Subcutaneous adipose tissue (tissue), 4 donors: ENCODE results near the gene FAM131B. TPM values are rescaled to one million over a fixed set of nuclear protein-coding genes. Genes with fewer than 3 reads are reported as not detected.

Experiments
- total RNA-seq, 4 donors: library from RNA; depleted of rRNA; stranded (reverse); fragments of >200 nt; gene quantifications; one replicate each; pipeline ENCODE4 v1.1.0, GENCODE V29; 2016
- TF ChIP-seq, protein P1 (sequence below): fragments of 450-650 bp; IDR thresholded peaks from one replicate; pipeline ENCODE4 v1.5.1; 2016; ENCODE audit warnings: low read depth, mild to moderate bottlenecking, control low read depth, antibody characterized with exemption, moderate library complexity

Gene FAM131B
- total RNA-seq, 4 donors from 2014 or later = 0.19 to 2.4 (median 0.22) TPM; not detected in 1

DNA sequence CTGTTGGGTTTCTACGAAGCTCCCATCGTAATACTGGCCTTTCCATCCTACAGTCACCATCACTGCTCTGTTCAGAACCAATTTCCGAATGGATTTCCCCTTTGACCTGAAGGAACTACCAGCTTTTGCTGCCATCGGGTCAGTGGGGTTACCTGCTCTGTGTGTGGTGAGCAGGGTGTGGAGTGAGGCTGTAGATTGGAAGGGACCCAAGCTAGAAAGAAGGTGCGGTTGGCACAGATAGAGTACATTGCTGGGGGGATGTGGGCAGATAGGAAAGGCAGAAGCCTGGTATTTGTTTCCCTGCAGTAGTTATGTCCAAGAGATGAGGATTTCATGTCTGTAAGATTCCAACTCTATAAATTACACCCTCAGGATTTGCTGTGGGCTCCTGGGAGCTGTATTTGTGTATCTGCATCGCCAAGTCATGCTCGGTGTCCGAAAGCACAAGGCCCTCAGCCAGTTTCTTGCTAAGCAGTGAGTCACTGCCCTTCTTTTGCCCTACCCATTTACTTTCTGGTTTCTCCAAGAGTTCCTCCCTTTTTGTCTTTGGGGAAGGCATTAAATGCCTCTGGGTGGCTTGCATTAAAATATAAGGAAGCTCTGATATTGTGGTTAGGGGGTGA lies 31.2 kb downstream of the FAM131B start:
- TF ChIP-seq, protein P1, sequence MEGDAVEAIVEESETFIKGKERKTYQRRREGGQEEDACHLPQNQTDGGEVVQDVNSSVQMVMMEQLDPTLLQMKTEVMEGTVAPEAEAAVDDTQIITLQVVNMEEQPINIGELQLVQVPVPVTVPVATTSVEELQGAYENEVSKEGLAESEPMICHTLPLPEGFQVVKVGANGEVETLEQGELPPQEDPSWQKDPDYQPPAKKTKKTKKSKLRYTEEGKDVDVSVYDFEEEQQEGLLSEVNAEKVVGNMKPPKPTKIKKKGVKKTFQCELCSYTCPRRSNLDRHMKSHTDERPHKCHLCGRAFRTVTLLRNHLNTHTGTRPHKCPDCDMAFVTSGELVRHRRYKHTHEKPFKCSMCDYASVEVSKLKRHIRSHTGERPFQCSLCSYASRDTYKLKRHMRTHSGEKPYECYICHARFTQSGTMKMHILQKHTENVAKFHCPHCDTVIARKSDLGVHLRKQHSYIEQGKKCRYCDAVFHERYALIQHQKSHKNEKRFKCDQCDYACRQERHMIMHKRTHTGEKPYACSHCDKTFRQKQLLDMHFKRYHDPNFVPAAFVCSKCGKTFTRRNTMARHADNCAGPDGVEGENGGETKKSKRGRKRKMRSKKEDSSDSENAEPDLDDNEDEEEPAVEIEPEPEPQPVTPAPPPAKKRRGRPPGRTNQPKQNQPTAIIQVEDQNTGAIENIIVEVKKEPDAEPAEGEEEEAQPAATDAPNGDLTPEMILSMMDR = no peak

DNA sequence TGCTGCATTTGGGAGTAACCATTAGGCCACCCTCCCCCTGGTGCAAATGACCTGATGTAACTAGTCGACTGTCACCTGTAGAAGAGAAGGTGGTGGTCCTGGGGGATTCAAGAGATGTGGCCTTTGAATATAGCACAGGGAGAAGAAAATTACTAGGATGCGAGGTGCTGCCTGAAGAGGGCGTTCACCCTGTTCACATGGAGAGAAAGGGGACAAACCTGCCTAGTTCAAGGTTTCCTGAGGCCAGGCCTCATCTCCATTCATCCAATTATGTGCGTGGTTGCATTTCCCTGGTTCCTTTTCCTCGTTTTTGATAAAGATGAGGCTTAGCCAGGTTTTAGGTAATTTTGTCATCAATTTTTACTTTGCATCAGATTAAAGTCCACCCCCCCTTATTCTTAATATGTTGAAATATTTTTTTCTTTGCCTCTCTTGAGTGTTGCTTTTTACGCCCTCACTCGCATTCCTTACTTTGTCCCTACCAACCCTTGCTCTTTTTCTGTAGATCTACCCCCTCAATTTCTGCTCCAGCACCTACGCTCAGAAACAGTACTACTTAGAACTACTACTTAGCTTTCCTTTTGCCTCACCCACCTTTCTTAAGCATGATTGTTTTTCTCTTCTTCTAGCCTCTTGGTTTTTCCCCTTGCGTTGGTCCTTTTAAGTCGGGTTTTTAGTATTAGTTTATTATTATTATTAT lies 32.9 kb downstream of the FAM131B start:
- TF ChIP-seq, protein P1 = no peak

DNA sequence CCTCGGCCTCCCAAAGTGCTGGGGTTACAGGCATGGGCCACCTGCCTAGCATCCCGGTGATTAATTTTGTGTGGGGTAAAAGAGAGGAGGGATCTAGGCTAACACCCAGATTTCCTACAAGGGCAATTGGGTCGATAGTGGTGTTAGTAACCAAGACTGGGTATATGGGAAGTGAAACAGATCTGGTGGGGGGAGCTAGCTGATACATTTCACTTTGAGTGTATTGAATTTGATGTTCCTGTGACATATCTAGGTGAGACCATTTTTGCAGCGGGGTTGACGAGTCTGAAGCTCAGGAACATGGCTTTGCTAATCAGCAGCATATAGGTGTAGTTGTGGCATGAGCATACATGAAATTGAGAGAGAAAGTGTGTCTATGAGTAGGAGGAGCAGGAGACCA lies 34.6 kb downstream of the FAM131B start:
- TF ChIP-seq, protein P1 = no peak

DNA sequence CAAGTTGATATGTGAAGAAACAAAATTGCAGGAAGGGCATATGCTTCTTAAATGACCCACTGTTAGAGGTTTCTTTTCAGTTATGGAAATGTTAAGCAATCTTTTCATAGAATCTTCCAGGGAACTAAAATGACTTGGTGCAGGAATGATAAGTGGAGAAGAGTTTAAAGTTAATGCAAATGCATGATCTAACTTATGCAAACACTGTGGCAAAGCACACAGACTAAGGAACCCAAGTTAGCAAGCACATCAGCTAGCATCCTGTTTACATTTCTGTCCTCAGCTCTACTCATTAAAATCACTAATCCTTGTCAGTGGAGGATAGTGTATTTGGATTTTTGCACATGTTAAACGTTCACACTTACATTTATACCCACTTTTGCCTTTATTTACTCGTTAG lies 37.3 kb downstream of the FAM131B start:
- TF ChIP-seq, protein P1 = no peak

DNA sequence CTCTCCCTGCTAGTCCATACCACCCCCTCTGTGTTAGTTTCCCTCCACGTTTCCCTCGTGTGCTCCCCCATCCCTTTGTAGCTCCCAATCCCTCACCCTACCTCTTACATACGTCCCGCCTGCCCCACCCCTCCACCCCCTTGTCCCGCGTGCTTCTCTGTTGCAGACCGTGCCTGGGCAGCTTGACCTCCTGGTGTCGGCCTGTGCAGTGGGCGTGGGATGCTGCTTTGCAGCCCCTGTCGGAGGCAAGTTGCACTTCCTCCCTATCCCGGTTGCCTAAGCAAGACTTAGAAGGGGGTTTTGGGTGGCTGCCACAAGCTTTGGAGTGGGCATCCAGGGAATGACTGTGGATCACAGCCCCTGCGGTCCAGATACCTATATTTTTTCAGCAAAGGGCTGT lies 38.9 kb downstream of the FAM131B start:
- TF ChIP-seq, protein P1 = no peak

DNA sequence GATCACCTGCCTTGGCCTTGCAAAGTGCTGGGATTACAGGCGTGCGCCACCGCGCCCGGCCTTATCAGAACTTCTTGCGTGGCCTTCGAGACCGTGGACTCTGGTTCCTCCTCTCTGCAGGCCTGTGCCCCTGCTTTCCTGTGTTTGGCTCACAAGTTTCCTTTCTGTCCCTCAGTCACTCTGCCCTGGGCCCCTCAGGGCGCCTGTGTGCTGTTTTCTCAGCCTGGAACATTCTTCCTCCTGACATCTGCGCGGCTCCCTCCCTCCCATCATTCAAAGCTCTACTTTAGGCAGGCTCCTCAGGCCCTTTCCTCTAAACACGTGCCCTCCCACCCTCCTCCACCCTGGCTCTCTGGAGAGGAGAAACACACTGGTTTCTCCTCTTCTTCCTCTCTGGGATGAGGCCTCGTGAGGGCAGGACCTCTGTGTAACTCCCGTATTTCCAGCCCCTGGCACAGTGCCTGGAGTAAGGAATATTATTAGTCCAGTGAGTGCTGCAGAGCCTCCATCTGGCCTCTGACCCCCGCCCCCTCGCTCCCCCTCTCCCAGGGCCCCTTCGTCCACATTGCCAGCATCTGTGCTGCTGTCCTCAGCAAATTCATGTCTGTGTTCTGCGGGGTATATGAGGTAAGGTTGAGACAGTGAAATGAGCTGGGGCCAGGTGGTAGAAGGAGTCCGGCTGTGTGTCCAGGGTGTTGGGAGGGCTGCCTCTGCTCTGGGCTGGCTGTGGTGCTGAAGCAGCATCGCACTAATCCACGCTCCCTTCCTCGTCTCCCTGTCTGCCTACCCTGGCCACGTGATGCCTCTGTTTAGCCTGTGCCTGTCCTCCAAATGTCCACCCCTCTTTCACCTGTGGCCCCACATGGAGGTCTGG lies 39.5 kb downstream of the FAM131B start:
- TF ChIP-seq, protein P1 = no peak

DNA sequence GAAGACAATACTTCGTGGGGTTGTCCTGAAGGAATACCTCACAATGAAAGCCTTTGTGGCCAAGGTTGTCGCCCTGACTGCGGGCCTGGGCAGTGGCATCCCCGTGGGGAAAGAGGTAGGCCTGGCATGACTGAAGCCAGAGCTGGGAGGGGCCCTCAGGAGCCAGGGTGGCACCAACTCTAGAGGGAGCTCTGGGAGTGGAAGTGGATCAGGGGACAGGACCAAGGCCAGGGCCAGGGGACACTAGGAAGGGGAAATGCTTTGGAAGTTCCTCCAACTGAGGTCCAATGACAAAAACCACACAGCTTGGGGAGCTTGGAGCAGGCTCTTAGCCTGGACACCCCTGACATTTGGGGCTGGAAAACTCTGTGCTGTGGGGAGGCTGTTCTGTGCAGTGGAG lies 40.8 kb downstream of the FAM131B start:
- TF ChIP-seq, protein P1 = no peak
